ENCODE data around the gene SLC35A2.

The SLC35A2 gene

DNA sequence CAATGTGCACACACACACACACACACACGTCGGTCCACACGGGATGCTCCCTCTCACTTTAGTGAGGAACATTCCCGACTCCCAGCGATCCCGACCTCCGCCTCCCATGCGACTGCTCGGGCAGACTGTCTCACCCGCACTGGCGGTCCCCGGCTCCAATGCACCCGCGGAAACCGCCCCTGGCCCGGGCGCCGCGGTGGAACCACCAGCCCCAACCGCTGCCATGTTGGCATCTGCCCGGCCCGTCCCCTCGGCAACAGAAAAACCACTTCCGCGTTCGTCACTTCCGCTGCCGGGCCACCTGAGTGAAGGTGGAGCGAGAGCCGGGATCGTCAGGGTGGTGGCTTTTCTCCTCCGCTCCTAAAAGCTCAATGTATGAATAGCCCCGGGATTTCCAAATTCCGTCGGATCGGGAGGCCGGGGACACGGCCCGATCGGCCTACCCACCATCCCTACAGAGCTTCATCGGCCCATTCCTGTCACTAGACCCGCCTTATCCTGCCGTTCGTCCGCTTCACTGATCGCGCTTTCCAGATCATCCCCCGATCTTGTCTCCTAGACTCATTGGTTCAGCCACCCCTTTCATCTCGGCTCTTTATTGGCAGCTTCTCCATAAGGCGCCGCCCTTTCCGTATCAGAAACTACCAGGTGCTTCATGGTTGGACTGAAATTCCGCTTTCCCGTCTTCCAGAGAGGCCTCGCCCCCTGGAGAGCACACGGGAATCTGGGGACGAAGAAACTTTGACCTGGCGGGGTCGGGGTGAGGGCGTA lies at the start of gene SLC35A2:
SLC35A2 (minus strand) TSS at position 235 of the 771 bp plus-strand sequence; CDS start at position 225, 10 bp downstream.
- peak in 1 of 2 experiments; percentile 69 for DNase-seq

GRCh38 chrX:48960291-48960690 lies 48.8 kb upstream of the SLC35A2 start:
- no peak for DNase-seq

DNA sequence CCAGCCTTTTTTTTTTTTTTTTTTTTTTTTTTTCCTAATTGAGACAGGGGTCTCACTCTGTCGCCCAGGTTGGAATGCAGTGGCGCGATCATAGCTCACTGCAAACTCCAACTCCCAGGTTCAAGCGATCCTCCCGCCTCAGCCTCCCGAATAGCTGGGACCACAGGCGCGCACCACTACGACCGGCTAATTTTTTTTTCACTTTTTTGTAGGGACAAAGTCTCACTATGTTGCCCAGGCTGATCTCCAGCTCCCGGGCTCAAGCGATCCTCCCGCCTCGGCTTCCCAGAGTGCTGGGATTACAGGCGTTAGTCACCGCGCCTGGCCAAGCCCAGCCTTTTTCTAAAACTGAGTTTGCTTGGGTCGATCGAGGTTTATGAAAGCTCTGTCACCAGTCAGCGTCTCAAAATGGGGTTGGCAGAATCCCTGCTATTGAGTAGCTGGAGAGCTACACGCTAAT lies 47.2 kb upstream of the SLC35A2 start:
- DNase-seq: no peak

DNA sequence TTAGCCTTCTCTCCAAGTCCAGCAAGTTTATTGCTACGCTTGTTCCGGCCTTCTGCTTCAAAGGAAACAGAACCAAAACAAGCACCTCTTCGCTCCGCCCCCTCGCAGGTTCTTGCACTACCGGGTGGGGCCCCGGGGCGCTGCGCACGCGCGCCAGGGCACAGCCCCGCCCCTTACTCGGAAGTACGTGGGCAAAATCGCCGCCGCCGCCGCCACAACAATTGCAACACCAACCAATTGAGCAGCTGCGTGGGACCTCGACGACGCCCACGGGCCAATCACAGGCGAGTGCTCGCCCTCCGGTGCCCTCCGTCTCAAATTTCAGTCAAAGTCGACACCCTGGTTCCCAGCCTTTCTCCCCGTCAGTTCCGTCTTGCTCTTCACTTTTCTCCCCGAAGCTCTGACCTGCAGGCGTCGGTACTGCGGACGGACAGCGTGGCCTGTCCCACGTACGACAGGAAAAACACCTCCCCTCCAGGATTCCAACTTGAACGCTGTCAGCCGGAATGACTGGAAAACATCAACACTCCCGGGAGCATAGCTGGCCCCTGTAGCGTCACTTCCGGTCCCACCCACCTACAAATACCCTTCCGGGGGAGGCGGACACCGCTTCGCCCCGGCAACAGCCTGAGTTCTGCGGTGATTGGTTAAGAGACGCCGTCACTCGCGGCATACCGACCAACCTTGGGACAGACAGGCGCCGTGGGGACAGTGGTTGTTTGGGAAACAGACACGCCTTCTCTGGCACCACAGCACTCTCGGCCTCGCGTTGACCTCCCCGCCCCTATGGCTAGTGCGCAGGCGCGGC lies 46.6 kb upstream of the SLC35A2 start:
- peak; percentile 67 to 83 for DNase-seq

DNA sequence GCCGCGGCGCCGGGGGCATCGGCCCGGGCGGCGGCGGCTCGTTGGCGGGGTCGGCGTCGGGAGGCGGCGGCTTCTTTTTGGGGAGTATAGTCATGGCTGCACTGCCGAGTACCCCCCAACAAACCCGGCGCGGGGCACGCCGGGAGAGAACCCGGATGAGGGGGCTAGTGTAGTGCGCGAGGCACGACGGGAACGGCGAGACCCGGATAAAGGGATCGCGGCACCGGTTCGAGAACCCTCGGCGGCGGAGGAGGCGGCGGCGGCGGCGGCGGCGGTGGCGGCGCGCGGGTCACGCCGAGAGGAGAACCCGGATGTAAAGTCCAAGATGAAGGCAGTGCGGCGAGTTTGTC lies 46.0 kb upstream of the SLC35A2 start, which contains the start of gene OTUD5:
OTUD5 (minus strand) TSS at position 131 of the 350 bp plus-strand sequence; CDS start at position 94, 37 bp downstream.
- DNase-seq: no peak

- no peak for DNase-seq
Observed at GRCh38 chrX:48956728-48957414, 45.4 kb upstream of the SLC35A2 start.

DNA sequence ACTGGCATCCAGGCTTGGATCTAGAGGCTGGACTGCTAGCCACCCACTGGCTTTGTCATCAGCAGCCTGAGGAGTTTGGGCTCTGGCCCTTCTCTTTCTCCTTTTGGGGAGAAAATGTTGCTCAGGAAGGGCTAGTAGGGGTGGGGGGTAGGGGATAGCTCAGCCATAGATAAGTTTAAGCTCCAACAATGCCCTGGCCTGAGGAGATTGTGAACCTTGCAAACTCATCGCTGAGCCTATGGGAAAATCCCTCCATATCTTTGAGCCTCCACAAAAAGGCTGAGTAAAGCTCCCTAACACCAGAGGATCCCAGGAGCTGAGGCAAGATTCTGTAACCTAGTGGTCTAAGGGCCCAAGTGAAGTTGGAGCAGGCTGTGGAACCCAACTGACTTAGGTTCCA lies 37.1 kb upstream of the SLC35A2 start:
- DNase-seq: no peak

GRCh38 chrX:48945517-48946348 lies 34.3 kb upstream of the SLC35A2 start:
- DNase-seq: peak in 1 of 2 experiments; percentile 11

- DNase-seq: no peak
Observed at GRCh38 chrX:48942895-48943294, 31.4 kb upstream of the SLC35A2 start.

- DNase-seq: no peak
Observed at GRCh38 chrX:48940404-48940955, 29.0 kb upstream of the SLC35A2 start.

GRCh38 chrX:48939524-48940228 lies 28.2 kb upstream of the SLC35A2 start:
- no peak for DNase-seq

GRCh38 chrX:48938721-48939425 lies 27.4 kb upstream of the SLC35A2 start:
- DNase-seq: no peak

- no peak for DNase-seq
Observed at GRCh38 chrX:48937054-48937907, 25.8 kb upstream of the SLC35A2 start.

GRCh38 chrX:48936429-48937053 lies 25.1 kb upstream of the SLC35A2 start:
- DNase-seq: no peak

GRCh38 chrX:48935301-48935670 lies 23.8 kb upstream of the SLC35A2 start:
- DNase-seq: no peak

DNA sequence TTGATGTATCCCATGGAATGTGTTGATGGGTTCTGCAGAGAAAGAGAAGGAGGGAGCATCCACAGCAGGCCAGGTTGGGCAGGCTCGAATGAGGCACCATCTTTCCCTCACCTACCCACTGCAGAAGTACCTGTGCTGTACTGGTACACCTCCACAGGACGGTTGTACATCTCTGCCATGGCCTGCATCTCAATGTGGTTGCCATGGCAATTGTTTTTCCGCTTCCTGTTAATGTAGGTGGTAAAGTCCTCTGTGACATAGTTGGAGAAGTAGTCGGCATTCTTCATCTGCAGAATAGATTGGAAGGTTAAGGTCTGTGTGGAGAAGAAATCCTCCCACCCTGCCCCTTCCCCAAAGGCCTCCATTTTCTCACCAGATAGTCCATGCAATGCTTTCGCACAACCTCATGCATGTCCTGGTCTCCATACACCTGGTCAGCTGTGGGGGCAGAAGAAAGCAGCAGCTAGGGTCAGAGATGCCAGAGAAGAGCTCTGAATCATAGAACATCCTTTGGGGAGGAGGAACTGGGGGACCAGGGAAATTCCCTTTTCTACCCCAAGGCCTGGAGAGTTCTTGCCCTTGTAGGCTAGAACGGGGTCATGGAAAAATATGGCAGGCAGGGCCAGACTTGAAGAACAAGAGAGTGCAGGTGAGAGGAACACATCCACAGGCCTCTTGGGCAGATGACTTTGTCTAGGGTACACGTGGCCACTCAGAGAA lies 23.3 kb upstream of the SLC35A2 start:
- no peak for DNase-seq

- DNase-seq: no peak
Observed at GRCh38 chrX:48933757-48934156, 22.3 kb upstream of the SLC35A2 start.

DNA sequence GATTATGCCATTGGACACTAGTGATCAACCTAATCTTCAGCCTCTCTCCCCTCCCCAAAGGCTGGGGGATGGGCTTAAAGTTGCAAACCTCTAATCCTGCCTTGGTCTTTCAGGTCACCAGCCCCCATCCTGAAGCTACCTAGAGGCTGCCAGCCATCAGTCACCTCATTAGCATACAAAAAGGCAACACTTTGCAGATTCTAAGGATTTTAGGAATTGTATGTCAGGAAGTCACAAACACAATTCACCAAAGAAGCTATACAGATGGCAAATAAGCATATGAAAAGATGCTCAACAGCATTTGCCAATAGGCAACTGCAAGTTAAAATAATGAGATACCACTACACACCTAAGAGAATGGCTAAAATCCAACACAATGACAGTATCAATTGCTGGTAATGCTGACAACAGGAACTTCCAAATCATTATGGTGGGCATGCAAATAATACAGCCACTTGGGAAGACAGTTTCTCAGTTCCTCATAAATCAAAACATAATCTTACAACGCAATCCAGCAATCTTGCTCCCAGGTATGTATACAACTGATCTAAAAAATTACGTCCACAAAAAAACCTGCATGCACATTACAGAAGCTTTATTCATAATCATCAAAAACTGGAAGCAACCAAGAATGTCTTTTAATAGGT lies 16.4 kb upstream of the SLC35A2 start:
- no peak for DNase-seq

Measured in SW 1271 (cell line).